Cardiac septum (tissue), 1 donor: ENCODE measurements around the gene TRMT112. TPM values are rescaled to one million over a fixed set of nuclear protein-coding genes. Genes with fewer than 3 reads are reported as not detected.
A peak's percentile ranks its signal among the peaks of the same experiment; 100 is the strongest.

Experiments used
- DNase-seq: peaks from one replicate; pipeline ENCODE4 v3.0.0-alpha.2; 2020; ENCODE audit warnings: low spot score
- intact Hi-C: fragments of 100-400 bp; cut with DNase I; formaldehyde crosslinking; loops from one replicate; pipeline ENCODE4 v1.14.0; 2022
- long read RNA-seq: library from polyadenylated mRNA; unstranded; transcript quantifications from one replicate; pipeline ENCODE4 v2.0.0, GENCODE V29; 2021
- total RNA-seq: library from RNA; stranded (reverse); fragmentation: NEBNext Ultra II Directional; extraction: Animal tissue kit (Norgen Biotek cat#: 25700); gene quantifications from one replicate; pipeline ENCODE4 v1.2.1, GENCODE V29; 2021
- donor health status: DM: no; HTN: no; CAD: no.

The TRMT112 gene
- 75.1 TPM for total RNA-seq
- long read RNA-seq, transcript TRMT112-206 (4 exons, 1,106 nt): major isoform, 56 of 61 reads
- long read RNA-seq, partial matches to known transcripts: 0 of 61 reads
- long read RNA-seq, other reads (novel, unspliced or antisense): 0 of 61 reads

DNA sequence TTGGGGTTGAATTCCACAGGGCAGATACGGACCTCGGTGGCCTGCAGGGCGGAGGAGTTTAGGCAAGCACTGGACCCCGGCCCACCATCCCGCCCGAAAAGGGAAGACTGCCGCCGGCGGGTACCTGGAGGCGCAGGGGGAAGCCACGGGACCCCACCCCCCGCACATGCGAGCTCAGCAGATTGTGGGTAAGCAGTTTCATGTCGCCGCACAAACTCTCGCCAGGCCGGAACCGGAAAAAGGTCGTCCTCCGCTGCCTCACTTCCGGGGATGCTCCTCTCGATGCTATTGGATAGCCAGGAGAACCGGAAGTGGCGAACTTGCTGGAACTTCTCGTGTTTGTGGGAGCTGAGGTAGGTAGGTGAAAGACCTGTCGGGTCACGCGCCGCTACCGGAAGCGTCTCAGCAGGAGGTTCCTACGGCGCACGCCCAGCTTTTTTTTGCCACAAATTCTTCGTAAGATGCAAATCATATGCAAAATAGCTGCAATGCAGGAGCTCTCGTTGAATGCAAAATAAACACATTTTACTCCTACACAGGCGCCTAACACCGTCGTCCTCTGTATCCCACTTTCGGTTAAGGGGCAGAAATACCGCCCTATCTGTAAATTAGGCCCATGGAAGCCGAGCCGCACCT lies at the start of gene TRMT112:
TSS of gene TRMT112 (minus strand) at position 235 of the 636 bp plus-strand sequence. CDS start at position 202, 33 bp downstream.
- intact Hi-C loops: no loop called here
- peak; percentile 97 for DNase-seq

DNA sequence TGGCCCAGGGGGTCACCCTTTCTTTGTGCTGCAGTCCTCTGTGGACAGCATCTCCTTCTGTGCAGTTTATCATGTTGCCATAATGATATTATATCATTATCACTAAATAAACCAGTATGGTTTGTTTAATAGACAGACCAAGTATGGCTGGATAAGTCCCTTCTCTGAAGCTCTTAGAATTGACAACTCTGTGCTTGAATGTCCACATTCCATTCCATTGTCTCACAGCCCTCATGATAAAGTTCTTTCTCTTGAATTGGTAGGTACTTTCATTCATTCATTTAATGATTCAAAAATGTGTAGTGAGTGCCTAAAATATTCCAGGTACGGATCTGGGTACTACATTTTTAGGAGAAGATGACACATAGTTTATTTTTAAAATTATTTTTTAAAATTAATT lies 49.4 kb upstream of the TRMT112 start:
- DNase-seq: no peak
- intact Hi-C loops: no loop called here

DNA sequence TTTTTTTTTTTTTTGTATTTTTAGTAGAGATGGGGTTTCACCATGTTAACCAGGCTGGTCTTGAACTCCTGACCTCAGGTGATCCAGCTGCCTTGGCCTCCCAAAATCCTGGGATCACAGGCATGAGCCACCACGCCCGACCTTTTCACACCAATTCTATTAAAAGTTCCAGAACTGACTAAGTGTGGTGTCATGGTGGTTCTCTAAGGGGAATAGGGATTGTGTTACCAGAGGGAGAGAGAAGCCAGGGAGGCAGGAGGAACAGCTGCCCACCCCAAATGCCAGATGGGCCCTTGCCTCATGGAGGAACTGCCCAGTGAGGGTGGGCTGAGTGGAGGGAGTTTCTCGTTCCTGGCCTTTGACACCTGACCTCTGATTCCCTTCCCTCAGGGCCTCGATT lies 47.6 kb upstream of the TRMT112 start:
- DNase-seq: no peak
- intact Hi-C loops: no loop called here

DNA sequence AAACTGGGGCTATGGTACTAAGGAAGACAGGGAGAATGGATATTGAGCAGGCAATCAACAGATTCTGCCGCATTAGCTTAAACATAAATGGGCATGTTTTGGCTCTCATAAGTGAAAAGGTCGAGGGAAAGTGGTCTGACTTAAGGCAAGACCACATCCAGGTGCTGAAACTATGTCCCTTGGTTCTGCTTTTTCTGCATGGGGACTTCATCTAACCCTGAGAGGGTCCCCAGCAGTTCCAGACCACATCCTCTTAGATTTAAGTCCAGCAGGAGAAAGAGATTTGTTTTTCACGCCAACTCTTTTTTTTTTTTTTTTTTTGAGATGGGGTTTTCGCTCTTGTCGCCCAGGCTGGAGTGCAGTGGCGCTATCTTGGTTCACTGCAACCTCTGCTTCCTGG lies 47.1 kb upstream of the TRMT112 start:
- intact Hi-C loops: no loop called here
- no peak for DNase-seq

GRCh38 chr11:64362339-64362738 lies 45.0 kb upstream of the TRMT112 start:
- no peak for DNase-seq
- intact Hi-C loops: no loop called here

DNA sequence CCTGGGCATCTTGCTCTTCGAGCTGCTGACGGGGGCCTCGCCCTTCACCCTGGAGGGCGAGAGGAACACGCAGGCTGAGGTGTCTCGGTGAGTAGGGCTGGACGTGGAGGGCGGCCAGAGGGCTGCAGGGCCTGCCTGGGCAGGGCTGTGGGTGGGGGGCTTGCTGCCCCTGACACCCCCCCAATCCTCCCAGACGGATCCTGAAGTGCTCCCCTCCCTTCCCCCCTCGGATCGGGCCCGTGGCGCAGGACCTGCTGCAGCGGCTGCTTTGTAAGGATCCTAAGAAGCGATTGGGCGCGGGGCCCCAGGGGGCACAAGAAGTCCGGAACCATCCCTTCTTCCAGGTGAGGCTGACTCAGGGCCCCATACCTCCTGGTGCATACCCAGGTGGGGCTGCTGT lies 44.3 kb upstream of the TRMT112 start:
- no peak for DNase-seq
- intact Hi-C loops: no loop called here

DNA sequence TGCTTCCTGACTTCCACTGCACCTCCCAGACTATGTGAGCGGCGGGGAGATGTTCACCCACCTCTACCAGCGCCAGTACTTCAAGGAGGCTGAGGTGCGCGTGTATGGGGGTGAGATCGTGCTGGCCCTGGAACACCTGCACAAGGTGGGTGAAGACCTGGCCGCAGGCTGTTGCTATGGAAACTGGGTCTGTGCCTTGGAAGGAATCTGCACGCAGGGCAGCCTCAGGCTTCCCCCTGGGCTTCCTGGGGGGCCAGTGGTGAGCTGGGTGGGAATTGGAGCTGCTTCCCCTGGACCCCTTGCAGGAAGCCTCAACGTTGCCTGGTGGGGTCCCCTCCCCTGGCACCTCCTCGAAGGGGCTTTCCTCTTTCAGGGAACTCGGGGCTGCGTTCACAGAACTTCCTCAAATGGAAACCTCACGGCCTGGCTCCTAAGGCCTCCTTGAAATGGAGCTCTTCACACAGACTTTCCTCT lies 43.1 kb upstream of the TRMT112 start:
- no peak for DNase-seq
- intact Hi-C loops: no loop called here

- no peak for DNase-seq
- intact Hi-C loops: loop anchor here (2.0 kb wide), 1 partner anchor 41 kb away; the partner anchor contains the start of gene PRDX5
These were observed 42.5 kb upstream of the TRMT112 start for GRCh38 chr11:64359712-64360445.

DNA sequence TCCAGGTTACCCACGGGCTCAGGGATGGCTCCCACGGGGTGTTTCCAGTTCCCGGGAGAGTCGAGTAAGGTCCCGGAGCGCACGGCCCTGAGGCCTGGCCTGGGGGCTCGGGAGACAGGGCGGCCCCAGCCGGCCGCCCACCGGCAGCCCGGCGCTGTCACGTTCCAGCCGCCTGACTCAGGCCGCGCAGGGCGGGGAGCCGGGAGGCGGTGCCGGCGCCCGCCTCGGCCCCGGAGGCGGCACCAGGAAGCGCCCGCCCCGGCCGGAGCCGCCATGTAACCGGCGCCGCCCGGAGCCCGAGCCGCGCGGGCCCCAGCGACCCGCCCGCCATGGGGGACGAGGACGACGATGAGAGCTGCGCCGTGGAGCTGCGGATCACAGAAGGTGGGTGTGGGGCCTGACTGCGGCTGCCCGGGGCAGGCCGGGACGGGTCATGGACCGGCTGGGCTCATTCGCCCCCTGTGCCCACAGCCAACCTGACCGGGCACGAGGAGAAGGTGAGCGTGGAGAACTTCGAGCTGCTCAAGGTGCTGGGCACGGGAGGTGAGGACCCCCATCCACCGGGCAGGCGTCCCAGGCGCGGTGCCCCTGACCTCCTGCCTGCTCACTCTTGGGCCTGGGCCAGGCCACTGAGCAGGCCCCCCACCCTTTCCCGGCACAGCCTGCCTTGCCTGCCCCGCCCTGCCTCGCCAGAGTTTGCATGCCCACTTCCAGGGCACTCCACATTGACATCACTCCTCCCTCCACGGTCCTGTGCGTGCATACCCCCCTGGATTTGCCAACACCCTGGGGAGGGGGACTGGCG lies 41.8 kb upstream of the TRMT112 start, which contains the start of gene RPS6KA4:
TSS of gene RPS6KA4 (plus strand) at position 256 of the 805 bp plus-strand sequence. CDS start at position 330, 74 bp downstream.
- intact Hi-C loops: loop anchor here (2.0 kb wide), 1 partner anchor 40 kb away; the partner anchor contains the start of gene PRDX5
- peak; percentile 84 for DNase-seq

- peak; percentile 77 for DNase-seq
- intact Hi-C loops: loop anchor here (2.0 kb wide), 1 partner anchor 40 kb away; the partner anchor contains the start of gene PRDX5
These were observed 41.2 kb upstream of the TRMT112 start for GRCh38 chr11:64358536-64358906.

- intact Hi-C loops: loop anchor here (2.0 kb wide), 1 partner anchor 39 kb away; the partner anchor contains the start of gene PRDX5
- no peak for DNase-seq
These were observed 40.7 kb upstream of the TRMT112 start for GRCh38 chr11:64357904-64358535.

DNA sequence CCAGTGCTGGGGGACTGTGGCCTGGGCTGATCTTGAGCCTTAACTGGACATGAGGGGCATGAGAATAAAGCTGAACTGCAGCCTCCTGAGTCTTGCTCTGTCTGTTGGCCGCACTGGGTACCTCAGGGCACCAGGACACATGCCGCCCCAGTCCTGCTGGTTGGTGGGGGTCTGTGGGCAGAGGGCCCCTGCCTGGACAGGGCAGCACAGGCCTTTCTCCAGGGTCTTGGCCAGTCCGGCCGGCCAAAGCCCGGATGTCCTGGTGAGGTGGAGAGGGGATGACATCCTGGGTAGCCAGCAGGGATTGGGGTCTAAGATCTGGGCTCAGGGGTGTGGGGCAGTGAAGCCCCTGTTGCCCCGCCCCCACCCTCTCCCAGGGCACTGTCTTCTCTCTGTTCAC lies 40.1 kb upstream of the TRMT112 start:
- intact Hi-C loops: no loop called here
- DNase-seq: peak; percentile 74

DNA sequence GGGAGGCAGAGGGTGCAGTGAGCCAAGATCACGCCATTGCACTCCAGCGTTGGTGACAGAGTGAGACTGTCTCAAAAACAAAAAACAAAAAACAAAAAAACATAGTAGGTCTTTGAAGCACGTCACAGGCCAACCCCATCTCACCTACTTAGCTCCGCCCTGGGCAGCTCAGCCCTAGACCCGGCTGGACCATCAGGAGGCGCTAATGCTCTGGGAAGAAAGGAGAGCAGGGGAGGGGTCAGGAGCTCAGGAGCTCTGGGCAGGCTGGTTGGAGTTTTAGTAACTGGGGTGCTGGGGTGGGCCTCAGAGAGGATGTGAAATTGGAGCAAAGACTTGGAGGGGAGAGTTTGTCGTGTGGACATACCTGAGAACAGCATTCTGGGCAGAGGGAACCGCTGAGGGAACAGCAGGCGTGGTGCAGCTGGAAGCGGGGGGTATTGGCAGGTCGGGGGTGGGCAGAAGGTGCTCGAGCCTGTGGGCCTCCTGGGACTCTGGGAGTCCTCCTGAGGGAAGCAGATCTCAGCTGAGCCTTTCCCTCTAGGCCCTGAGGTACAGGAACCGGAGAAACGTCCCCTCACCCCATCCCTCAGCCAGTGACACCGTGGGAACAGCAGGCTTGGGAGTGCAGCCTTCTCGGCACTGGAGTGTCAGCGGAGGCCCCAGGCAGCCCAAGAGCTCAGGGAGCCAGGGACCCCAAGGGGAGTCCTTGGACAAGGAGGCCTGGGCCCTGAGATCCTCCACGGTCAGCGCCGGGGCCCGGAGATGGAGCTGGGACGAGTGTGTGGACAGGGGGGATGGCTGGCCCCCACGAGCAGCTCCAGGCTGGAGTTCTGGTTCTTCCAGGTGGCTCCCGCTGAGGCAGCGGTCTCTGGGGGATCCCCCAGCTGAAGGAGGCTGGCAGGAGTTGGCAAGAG lies 39.4 kb upstream of the TRMT112 start:
- no peak for DNase-seq

GRCh38 chr11:64355078-64355940 lies 38.0 kb upstream of the TRMT112 start:
- intact Hi-C loops: no loop called here
- peak; percentile 86 for DNase-seq

More for the DNA sequence above, 39.4 kb upstream of the TRMT112 start:
- intact Hi-C loops: no loop called here

GRCh38 chr11:64353715-64354506 lies 36.6 kb upstream of the TRMT112 start:
- intact Hi-C loops: no loop called here
- DNase-seq: no peak

GRCh38 chr11:64352995-64353714 lies 35.8 kb upstream of the TRMT112 start:
- intact Hi-C loops: no loop called here
- no peak for DNase-seq
